GM15510 (cell line): ENCODE measurements around the gene FBXW7.

Source experiments
- POLR2A ChIP-seq: IDR thresholded peaks from 3 replicates; pipeline ENCODE4 v1.6.1; 2011; ENCODE audit warnings: borderline replicate concordance; ENCODE audit not compliant: insufficient read length; ENCODE audit errors: extremely low read depth

Gene FBXW7

GRCh38 chr4:152478461-152479237, 57.2 kb downstream of the FBXW7 start:
- no peak for TF ChIP-seq POLR2A

GRCh38 chr4:152476796-152477195, 59.1 kb downstream of the FBXW7 start:
- no peak for TF ChIP-seq POLR2A

GRCh38 chr4:152471251-152471792, 64.6 kb downstream of the FBXW7 start:
- no peak for TF ChIP-seq POLR2A

GRCh38 chr4:152468408-152468807, 67.5 kb downstream of the FBXW7 start:
- no peak for TF ChIP-seq POLR2A

- TF ChIP-seq POLR2A, result no peak
Observed at GRCh38 chr4:152467101-152467500, 68.8 kb downstream of the FBXW7 start.

- no peak for TF ChIP-seq POLR2A
Observed at GRCh38 chr4:152464030-152464823, 71.7 kb downstream of the FBXW7 start.

- no peak for TF ChIP-seq POLR2A
Observed at GRCh38 chr4:152463562-152463961, 72.3 kb downstream of the FBXW7 start.

- TF ChIP-seq POLR2A, result no peak
Observed at GRCh38 chr4:152462695-152463094, 73.2 kb downstream of the FBXW7 start.

GRCh38 chr4:152462047-152462446, 73.8 kb downstream of the FBXW7 start:
- TF ChIP-seq POLR2A, result no peak

GRCh38 chr4:152460488-152460887, 75.4 kb downstream of the FBXW7 start:
- no peak for TF ChIP-seq POLR2A

- no peak for TF ChIP-seq POLR2A
Observed at GRCh38 chr4:152459326-152459725, 76.6 kb downstream of the FBXW7 start.

- no peak for TF ChIP-seq POLR2A
Observed at GRCh38 chr4:152458801-152459302, 77.0 kb downstream of the FBXW7 start.

GRCh38 chr4:152456609-152457008, 79.3 kb downstream of the FBXW7 start:
- TF ChIP-seq POLR2A, result no peak

GRCh38 chr4:152455311-152455710, 80.6 kb downstream of the FBXW7 start:
- no peak for TF ChIP-seq POLR2A

- no peak for TF ChIP-seq POLR2A
Observed at GRCh38 chr4:152454398-152455011, 81.4 kb downstream of the FBXW7 start.
